NCI-H1694 (cell line): Measurements from ENCODE around the gene ERC2.

Source experiments
- DNase-seq: peaks from one replicate; lab custom pipeline; 2025; lab: John Stamatoyannopoulos, UW

Gene ERC2

GRCh38 chr3:55641964-55642363 lies 826.3 kb downstream of the ERC2 start:
- no peak for DNase-seq

- DNase-seq, result no peak
Observed at GRCh38 chr3:55639896-55640765, 828.1 kb downstream of the ERC2 start.

- no peak for DNase-seq
Observed at GRCh38 chr3:55639143-55639542, 829.1 kb downstream of the ERC2 start.

- no peak for DNase-seq
Observed at GRCh38 chr3:55637906-55638638, 830.2 kb downstream of the ERC2 start.

- DNase-seq, result no peak
Observed at GRCh38 chr3:55636300-55637195, 831.7 kb downstream of the ERC2 start.

- DNase-seq, result no peak
Observed at GRCh38 chr3:55634345-55634744, 833.9 kb downstream of the ERC2 start.

GRCh38 chr3:55633333-55633732 lies 834.9 kb downstream of the ERC2 start:
- no peak for DNase-seq

- no peak for DNase-seq
Observed at GRCh38 chr3:55631766-55632331, 836.4 kb downstream of the ERC2 start.

GRCh38 chr3:55630921-55631299 lies 837.4 kb downstream of the ERC2 start:
- DNase-seq, result no peak

GRCh38 chr3:55630280-55630920 lies 837.9 kb downstream of the ERC2 start:
- no peak for DNase-seq

- DNase-seq, result no peak
Observed at GRCh38 chr3:55629432-55629831, 838.8 kb downstream of the ERC2 start.

GRCh38 chr3:55626279-55626665 lies 842.0 kb downstream of the ERC2 start:
- no peak for DNase-seq

GRCh38 chr3:55624238-55624637 lies 844.0 kb downstream of the ERC2 start:
- DNase-seq, result no peak

- no peak for DNase-seq
Observed at GRCh38 chr3:55623786-55624185, 844.5 kb downstream of the ERC2 start.

- DNase-seq, result no peak
Observed at GRCh38 chr3:55622733-55623132, 845.5 kb downstream of the ERC2 start.

GRCh38 chr3:55622116-55622515 lies 846.2 kb downstream of the ERC2 start:
- DNase-seq, result no peak

GRCh38 chr3:55621648-55622047 lies 846.6 kb downstream of the ERC2 start:
- no peak for DNase-seq

- no peak for DNase-seq
Observed at GRCh38 chr3:55621026-55621422, 847.2 kb downstream of the ERC2 start.

GRCh38 chr3:55620351-55621025 lies 847.8 kb downstream of the ERC2 start:
- no peak for DNase-seq

GRCh38 chr3:55619046-55619808 lies 849.0 kb downstream of the ERC2 start:
- no peak for DNase-seq
